ENCODE results near the gene CPM. TPM values are rescaled to one million over a fixed set of nuclear protein-coding genes. Genes with fewer than 3 reads are reported as not detected.

Gene CPM
- polyA plus RNA-seq, 1 donor (not counting 4 experiments of a cell fraction or from before 2014, with no cell fraction given), result 2.5 TPM

GRCh38 chr12:68913682-68914081, 19.3 kb downstream of the CPM start:
- Histone ChIP-seq H3K4me2 (ENCODE audit: control insufficient read depth, extremely low read depth, insufficient read depth, low read depth, low read length) (no peak overlapping the region), H3K4me3 (ENCODE audit: control insufficient read depth in 2 of 3, extremely low read depth in 1 of 3, insufficient read depth in 2 of 3, low read depth in 1 of 3, low read length in 3 of 3) (no peak overlapping the region), H3K9ac (ENCODE audit: control insufficient read depth, extremely low read depth, insufficient read depth, low read length) (no peak overlapping the region), H3K79me2 (ENCODE audit: control insufficient read depth, insufficient read depth, low read length) (no peaks in the 10 kb centered on the region), H2AFZ (ENCODE audit: control insufficient read depth, low read length) (no peak overlapping the region), H3K27me3 (ENCODE audit: control insufficient read depth, extremely low read depth, insufficient read depth, low read length) (no peaks in the 10 kb centered on the region), H3K36me3 (ENCODE audit: control insufficient read depth in 2 of 2, extremely low read depth in 1 of 2, insufficient read depth in 2 of 2, low read length in 2 of 2) (no peaks in the 10 kb centered on the region), H3K9me1 (ENCODE audit: control insufficient read depth, extremely low read depth, insufficient read depth, low read length) (no peaks in the 10 kb centered on the region), H3K9me3 (ENCODE audit: control insufficient read depth, low read depth, low read length) (no peaks in the 10 kb centered on the region), H3K27ac (ENCODE audit: control insufficient read depth, insufficient read depth, low read length) (no peak overlapping the region), H3K4me1 (ENCODE audit: control insufficient read depth, extremely low read depth, insufficient read depth, low read length) (peaks cover 15% of the 10 kb centered on the region), H4K20me1 (ENCODE audit: control insufficient read depth, extremely low read depth, insufficient read depth, low read length) (no peaks in the 10 kb centered on the region)
- no peak for DNase-seq (ENCODE audit: low read depth, low spot score)
- TF ChIP-seq EZH2 (IDR thresholded peaks at IDR 0.05; ENCODE audit: low read length) (no peak), CTCF (optimal IDR thresholded peaks at IDR 0.05 in 1 of 3, IDR thresholded peaks at IDR 0.05 in 1 of 3, conservative IDR thresholded peaks at IDR 0.05 in 1 of 3; ENCODE audit: extremely low read depth in 1 of 3, insufficient read depth in 2 of 3, low read length in 3 of 3) (no peak)
- dilution Hi-C loops (cut with MboI; ENCODE audit: extremely low pct_ligation_motif_present, low sequenced_read_pairs), result no loop called here
- FAIRE-seq, result no peak

- no peak overlapping the region for H3K27ac ChIP-seq (ENCODE audit: control insufficient read depth, insufficient read depth, low read length)
- TF ChIP-seq EZH2 (IDR thresholded peaks at IDR 0.05; ENCODE audit: low read length) (no peak), CTCF (optimal IDR thresholded peaks at IDR 0.05 in 1 of 3, IDR thresholded peaks at IDR 0.05 in 1 of 3, conservative IDR thresholded peaks at IDR 0.05 in 1 of 3; ENCODE audit: extremely low read depth in 1 of 3, insufficient read depth in 2 of 3, low read length in 3 of 3) (peak in 1 of 3 experiments; percentile 5)
- dilution Hi-C loops (cut with MboI; ENCODE audit: extremely low pct_ligation_motif_present, low sequenced_read_pairs), result no loop called here
Measured at GRCh38 chr12:68912916-68913315, 20.1 kb downstream of the CPM start.

More at GRCh38 chr12:68912916-68913315, 20.1 kb downstream of the CPM start:
- FAIRE-seq (no peak), DNase-seq (ENCODE audit: low read depth, low spot score) (no peak)
- H3K79me2 ChIP-seq (ENCODE audit: control insufficient read depth, insufficient read depth, low read length), result no peaks in the 10 kb centered on the region
- peaks cover 15% of the 10 kb centered on the region for H3K4me1 ChIP-seq (ENCODE audit: control insufficient read depth, extremely low read depth, insufficient read depth, low read length)
- no peaks in the 10 kb centered on the region for H3K9me1 ChIP-seq (ENCODE audit: control insufficient read depth, extremely low read depth, insufficient read depth, low read length)
- no peaks in the 10 kb centered on the region for H3K36me3 ChIP-seq (ENCODE audit: control insufficient read depth in 2 of 2, extremely low read depth in 1 of 2, insufficient read depth in 2 of 2, low read length in 2 of 2)
- no peak overlapping the region for H3K9ac ChIP-seq (ENCODE audit: control insufficient read depth, extremely low read depth, insufficient read depth, low read length)
- H3K4me2 ChIP-seq (ENCODE audit: control insufficient read depth, extremely low read depth, insufficient read depth, low read depth, low read length), result no peak overlapping the region
- H3K4me3 ChIP-seq (ENCODE audit: control insufficient read depth in 2 of 3, extremely low read depth in 1 of 3, insufficient read depth in 2 of 3, low read depth in 1 of 3, low read length in 3 of 3), result no peak overlapping the region
- no peaks in the 10 kb centered on the region for H3K9me3 ChIP-seq (ENCODE audit: control insufficient read depth, low read depth, low read length)
- no peak overlapping the region for H2AFZ ChIP-seq (ENCODE audit: control insufficient read depth, low read length)
- no peaks in the 10 kb centered on the region for H3K27me3 ChIP-seq (ENCODE audit: control insufficient read depth, extremely low read depth, insufficient read depth, low read length)
- H4K20me1 ChIP-seq (ENCODE audit: control insufficient read depth, extremely low read depth, insufficient read depth, low read length), result no peaks in the 10 kb centered on the region

Data from keratinocyte (primary cell).